ENCODE data around the gene RTRAF. TPM values are rescaled to one million over a fixed set of nuclear protein-coding genes. Genes with fewer than 3 reads are reported as not detected.

The RTRAF gene
- total and polyA plus RNA-seq, 8 donors: 4.9 to 202 (median 144) TPM

DNA sequence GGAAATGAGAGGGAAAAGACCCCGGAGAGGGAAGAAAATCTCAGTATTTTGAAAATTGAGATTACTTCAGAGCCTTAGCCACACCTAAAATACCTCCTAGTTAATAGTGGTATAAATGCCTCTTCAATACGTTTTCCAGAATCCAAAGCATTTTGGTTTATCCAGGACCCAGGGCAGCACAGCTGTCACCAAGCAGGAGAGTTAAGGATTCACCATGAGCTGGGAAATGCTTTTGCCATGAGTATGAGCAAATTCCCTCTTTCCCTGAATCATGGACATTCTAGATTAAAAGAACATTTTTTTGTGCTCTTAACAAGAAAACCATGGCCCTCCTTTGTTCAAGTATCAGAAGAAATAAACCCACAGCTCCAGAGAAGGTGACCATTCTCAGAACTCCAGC lies 21.8 kb upstream of the RTRAF start:
- Histone ChIP-seq H3K36me3 (no peaks in the 10 kb centered on the region), H3K9me3 (no peaks in the 10 kb centered on the region), H3K27ac (no peak overlapping the region), H3K27me3 (no peaks in the 10 kb centered on the region), H3K4me1 (peaks cover 0 to 10% (median 5%) of the 10 kb centered on the region in 4 donors), H3K4me3 (no peak overlapping the region)
- no peak for DNase-seq
- intact Hi-C loops (cut with DNase I; ENCODE audit: low total_unique reads): no loop called here
- TF ChIP-seq POLR2A (IDR thresholded peaks at IDR 0.05) (no peak), POLR2AphosphoS5 (IDR thresholded peaks at IDR 0.05) (no peak), EP300 (IDR thresholded peaks at IDR 0.05) (no peak)
- TF ChIP-seq, protein P1, sequence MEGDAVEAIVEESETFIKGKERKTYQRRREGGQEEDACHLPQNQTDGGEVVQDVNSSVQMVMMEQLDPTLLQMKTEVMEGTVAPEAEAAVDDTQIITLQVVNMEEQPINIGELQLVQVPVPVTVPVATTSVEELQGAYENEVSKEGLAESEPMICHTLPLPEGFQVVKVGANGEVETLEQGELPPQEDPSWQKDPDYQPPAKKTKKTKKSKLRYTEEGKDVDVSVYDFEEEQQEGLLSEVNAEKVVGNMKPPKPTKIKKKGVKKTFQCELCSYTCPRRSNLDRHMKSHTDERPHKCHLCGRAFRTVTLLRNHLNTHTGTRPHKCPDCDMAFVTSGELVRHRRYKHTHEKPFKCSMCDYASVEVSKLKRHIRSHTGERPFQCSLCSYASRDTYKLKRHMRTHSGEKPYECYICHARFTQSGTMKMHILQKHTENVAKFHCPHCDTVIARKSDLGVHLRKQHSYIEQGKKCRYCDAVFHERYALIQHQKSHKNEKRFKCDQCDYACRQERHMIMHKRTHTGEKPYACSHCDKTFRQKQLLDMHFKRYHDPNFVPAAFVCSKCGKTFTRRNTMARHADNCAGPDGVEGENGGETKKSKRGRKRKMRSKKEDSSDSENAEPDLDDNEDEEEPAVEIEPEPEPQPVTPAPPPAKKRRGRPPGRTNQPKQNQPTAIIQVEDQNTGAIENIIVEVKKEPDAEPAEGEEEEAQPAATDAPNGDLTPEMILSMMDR (IDR thresholded peaks at IDR 0.05): no peak
- WGBS, 5 donors: 73 to 86% (median 81%) methylated on average over 2 of the region's 2 CpGs

DNA sequence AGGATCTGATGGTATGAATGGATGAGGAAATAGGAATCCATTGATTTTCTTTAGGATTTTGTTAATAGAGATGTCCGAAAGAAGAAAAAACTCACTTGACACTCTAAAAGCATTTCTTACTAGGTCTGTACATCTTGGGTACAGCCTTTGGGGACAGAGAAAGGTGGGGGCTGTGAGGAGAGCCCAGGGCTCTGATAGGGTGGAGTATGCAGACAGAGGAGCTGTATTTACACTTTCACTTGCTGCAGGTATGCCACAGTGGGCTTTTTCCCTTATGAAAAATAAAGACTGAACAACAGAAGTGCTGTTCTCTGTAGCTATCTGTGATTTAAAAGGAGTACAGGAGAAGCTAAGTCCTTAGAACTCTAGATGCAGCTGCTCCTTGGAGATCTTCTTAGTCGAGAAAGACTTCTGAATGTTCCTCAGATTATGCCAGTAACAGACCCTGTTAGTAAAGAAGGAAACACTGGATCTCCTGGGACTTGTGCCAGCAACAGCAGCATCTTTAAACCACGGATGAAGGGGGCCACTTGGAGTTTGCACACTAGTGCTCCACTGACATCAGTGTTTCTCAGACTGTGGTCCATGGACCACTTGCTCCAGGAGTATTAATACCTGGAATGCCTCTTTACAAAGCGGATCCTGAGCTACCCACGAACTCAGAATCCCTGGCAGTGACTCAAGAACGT lies 19.4 kb upstream of the RTRAF start:
- H3K4me3 ChIP-seq: no peak overlapping the region

DNA sequence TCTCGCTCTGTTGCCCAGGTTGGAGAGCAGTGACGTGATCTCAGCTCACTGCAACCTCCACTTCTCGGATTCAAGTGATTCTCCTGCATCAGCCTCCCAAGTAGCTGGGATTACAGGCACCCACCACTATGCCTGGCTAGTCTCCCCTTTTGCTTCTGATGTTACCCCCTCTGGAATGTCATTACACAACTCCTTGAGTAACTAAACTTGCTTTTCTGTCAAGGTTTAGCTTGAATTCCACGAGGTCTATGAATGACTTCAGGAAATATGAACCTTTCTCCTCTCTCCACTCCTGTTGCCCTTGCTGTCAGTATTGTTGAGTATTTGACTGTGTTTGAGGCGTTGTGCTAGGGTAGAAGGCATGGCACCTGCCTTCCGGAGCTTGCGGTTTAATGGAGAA lies 16.8 kb upstream of the RTRAF start:
- Histone ChIP-seq H3K36me3 (no peaks in the 10 kb centered on the region), H3K27ac (no peak overlapping the region), H3K4me3 (no peak overlapping the region), H3K9me3 (no peaks in the 10 kb centered on the region), H3K27me3 (no peaks in the 10 kb centered on the region), H3K4me1 (no peaks in the 10 kb centered on the region)
- 88 to 94% (median 90%) methylated on average over 7 of the region's 7 CpGs for WGBS, 5 donors
- DNase-seq: no peak
- intact Hi-C loops (cut with DNase I; ENCODE audit: low total_unique reads): no loop called here
- TF ChIP-seq POLR2A (IDR thresholded peaks at IDR 0.05) (no peak), POLR2AphosphoS5 (IDR thresholded peaks at IDR 0.05) (no peak), EP300 (IDR thresholded peaks at IDR 0.05) (no peak)
- TF ChIP-seq, protein P1 (IDR thresholded peaks at IDR 0.05): no peak

More for the DNA sequence above, 19.4 kb upstream of the RTRAF start:
- Histone ChIP-seq H3K27me3 (no peaks in the 10 kb centered on the region), H3K36me3 (no peaks in the 10 kb centered on the region), H3K27ac (no peak overlapping the region), H3K9me3 (no peaks in the 10 kb centered on the region), H3K4me1 (no peaks in the 10 kb centered on the region)
- TF ChIP-seq, protein P1 (IDR thresholded peaks at IDR 0.05): no peak
- no peak for TF ChIP-seq POLR2AphosphoS5 (IDR thresholded peaks at IDR 0.05)
- TF ChIP-seq EP300 (IDR thresholded peaks at IDR 0.05): no peak
- no peak for TF ChIP-seq POLR2A (IDR thresholded peaks at IDR 0.05)
- intact Hi-C loops (cut with DNase I; ENCODE audit: low total_unique reads): no loop called here
- DNase-seq: no peak
- 61 to 64% (median 63%) methylated on average over 6 of the region's 6 CpGs for WGBS, 5 donors

DNA sequence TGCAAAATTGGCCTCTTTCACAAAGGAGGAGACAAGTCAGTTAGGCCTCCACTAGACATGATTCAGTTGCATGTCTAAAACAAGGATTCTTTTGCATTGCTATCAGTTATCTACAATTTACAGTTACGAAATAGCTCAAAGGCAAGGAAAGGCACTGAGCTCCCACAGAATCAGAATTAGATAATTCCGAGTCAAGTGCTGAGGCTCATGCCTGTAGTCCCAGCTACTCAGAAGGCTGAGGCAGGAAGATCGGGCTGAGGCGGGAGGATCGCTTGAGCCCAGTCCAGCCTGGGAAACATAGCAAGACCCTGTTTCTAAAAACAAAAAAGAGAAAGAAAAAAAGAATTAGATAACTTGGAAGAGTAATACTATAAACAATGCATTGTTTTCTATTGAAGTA lies 12.3 kb upstream of the RTRAF start:
- H3K4me1 ChIP-seq: peaks cover 0 to 10% (median 4%) of the 10 kb centered on the region in 4 donors
- no peaks in the 10 kb centered on the region for H3K9me3 ChIP-seq
- DNase-seq: no peak
- no peaks in the 10 kb centered on the region for H3K36me3 ChIP-seq
- intact Hi-C loops (cut with DNase I; ENCODE audit: low total_unique reads): no loop called here
- TF ChIP-seq, protein P1 (IDR thresholded peaks at IDR 0.05): no peak
- no peak for TF ChIP-seq POLR2A (IDR thresholded peaks at IDR 0.05)
- TF ChIP-seq POLR2AphosphoS5 (IDR thresholded peaks at IDR 0.05): no peak
- no peak for TF ChIP-seq EP300 (IDR thresholded peaks at IDR 0.05)
- H3K27ac ChIP-seq: no peak overlapping the region
- WGBS, 5 donors: 86 to 93% (median 88%) methylated on average over 5 of the region's 5 CpGs
- no peaks in the 10 kb centered on the region for H3K27me3 ChIP-seq
- H3K4me3 ChIP-seq: no peak overlapping the region

Measured in stomach (tissue), 9 donors.